Measurements from ENCODE around the gene CHST1.

Gene CHST1

DNA sequence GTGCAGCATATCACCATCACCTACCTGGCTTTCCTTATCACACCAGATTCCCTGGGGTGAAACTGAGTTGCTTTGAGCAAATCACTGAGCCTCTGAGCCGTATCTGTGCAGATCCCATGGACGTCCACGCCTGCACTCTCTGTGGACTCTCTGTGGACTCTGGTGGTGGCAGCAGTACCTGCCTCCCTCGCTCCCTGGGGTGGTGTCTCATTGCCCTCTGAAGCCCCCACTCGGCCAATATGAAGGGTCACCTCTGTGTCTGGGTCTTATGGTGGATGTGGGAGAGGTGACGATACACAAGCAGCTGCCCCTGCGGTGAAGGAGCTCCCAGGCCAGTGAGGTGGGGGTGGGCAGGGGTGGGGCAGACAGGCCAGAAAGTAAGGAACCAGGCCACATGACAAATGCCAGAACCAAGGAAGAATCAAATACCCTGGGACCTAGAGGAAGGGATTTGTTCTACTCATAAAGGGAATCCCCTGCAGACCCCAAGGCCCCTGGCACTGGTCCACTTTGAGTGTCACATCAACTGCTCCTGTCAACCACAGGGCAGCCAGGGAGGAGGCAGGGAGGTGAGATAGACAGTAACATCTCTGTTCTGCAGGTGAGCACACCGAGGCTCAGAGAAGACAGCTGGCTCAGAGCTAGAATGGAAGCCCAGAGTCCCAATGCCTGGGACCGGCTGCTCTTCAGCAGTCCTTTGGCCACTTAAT lies 9.2 kb upstream of the CHST1 start:
- no peak for DNase-seq (ENCODE audit: low read depth)

DNA sequence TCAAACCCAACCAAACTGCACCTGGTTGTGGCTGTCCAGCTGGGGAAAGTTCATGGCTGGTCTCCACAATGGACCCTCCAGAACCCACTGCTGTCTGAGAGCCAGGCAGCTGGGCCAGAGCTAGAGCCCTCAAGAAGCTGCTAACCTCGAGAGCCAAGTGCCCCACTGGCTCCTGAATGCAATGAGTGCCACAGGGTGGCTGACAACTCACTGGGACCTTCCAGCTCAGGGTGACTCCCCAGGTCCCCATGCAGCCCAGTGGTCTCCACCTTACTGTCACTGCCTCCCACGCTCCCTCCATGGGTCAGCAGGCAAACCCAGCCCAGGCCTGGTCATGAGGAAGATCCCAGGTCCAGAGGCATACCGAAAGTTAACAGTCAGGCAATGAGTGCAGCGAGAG lies 8.0 kb upstream of the CHST1 start:
- DNase-seq (ENCODE audit: low read depth) = no peak

DNA sequence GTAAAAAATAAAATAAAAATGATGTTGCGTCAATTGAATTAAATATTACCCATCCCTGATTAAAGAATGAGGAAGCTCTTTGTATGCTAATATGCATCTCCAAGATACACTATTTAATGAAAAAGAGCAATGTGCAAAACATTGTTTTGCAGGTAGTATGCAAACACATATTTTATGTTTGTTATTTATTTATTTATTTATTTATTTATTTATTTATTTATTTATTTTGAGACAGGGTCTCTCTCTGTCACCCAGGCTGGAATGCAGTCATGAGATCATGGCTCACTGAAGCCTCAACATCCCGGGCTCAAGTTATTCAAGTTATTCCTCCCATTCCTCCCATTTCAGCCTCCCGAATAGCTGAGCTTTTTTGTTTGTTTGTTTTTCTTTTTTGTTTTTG lies 7.2 kb upstream of the CHST1 start:
- DNase-seq (ENCODE audit: low read depth) = no peak

DNA sequence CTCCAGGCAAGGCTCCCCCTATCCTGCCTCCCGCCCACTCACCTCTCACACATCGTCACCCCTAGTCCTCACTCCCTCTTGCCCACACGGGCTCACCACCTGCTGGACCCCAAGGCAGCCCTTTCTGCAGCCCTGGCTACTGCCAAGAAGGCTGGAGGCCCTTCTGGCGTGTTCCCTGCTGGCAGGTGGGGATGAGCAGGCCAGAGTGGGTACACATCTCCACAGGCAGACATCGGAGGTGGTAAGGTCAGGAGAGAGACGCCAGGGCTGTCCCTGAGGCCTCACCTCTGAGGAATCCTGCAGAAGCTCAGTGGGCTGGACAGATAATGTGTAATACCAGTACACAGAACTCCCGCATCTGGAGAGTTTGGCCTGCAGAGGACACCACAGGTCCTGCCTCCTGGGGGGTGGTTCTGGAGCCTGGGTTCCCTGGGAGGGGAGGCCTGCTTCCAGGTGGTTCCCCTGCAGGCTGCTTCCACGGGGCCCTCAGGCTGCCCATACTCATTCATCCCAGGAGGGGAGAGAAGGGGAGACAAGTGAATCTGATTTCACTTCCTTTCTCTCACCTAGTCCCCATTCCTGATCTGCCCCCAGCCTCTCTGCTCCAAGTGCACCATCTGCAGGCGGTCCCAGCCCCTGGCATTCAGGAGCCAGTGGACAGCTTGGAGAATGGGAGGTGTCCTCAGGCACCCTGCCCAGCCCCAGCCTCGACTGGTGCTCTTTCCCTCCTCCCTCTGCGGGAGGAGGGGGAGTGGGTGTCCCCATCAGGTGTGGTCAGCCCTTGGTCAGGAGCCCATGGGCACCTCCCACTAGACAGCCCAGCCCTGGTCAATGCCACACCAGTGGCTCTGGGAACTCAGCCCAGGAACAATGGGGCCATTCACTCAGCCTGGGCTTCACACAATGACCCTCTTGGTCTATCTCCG lies 6.1 kb upstream of the CHST1 start:
- DNase-seq (ENCODE audit: low read depth) = no peak

DNA sequence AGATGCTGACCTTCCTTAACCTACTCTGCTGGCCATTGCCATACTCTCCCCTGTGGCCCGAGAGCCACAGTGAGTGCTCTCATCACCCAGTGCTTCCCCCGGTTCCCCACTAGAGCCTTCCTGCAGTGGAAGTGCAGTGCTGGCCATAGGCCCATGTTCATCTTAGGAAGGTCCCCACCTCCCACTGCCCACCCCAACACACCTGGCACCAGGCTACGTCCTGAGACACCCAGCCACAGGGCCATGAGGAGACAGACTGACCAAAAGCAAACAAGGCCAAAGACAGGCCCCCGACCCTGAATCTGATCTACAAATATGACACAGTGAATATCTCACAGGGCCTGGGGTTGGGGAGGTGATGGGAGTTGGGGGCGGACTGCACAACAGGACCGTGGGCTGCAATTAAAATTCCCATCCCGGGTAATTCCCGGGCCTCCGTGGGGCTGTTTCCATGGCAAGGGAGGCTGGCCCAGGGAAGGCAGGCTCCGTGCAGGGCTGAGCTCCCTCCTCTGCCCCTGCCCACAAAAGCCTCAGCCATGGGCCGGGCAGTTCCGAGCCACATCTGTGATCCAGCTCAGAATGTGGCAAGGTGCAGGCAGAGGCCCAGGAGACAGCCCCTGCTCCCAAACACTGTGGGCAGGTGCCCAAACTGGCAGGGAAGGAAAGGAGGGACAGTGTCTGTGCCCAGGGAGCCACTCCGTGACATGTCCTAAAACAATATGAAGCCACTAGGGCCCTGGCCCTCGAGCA lies 5.1 kb upstream of the CHST1 start:
- no peak for DNase-seq (ENCODE audit: low read depth)

DNA sequence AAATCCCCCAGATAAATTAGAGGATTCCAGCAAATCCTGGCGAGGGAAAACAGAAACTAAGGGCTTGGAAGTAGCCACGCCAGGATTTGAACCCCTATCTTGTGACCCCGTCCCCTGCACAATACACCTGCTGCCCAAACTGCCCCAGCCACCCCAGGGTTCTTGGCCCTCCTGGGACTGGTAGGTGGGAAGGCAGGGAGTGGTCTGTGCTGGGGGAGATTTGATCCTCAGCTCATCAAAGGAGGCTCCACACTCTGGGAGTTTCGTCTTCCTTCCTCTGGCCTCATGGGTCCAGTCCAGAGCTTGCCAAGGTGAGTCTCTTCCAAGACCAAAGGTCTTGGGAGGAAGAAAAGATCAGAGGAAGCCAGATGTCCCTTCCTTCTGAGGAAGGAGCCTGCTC lies 4.5 kb upstream of the CHST1 start:
- no peak for DNase-seq (ENCODE audit: low read depth)

DNA sequence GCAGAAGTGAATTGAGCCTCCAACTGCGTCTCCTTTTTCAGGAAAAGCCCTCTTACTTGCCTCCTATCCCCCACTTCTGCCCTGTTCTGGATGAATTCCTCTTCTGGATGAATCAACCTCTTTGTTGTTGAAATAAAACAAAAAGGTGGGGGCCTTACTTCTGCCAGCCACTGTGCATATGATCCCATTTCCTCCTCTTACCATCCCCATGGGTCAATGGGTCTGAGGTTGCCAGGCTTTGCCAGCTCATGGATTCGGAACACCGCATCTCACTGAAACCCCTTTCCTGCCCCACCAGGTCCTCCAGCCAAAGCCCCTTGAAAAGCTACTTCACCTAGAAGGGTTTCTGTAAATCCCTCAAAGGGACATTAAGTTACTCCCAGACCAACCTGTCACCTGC lies 3.7 kb upstream of the CHST1 start:
- DNase-seq (ENCODE audit: low read depth) = no peak

DNA sequence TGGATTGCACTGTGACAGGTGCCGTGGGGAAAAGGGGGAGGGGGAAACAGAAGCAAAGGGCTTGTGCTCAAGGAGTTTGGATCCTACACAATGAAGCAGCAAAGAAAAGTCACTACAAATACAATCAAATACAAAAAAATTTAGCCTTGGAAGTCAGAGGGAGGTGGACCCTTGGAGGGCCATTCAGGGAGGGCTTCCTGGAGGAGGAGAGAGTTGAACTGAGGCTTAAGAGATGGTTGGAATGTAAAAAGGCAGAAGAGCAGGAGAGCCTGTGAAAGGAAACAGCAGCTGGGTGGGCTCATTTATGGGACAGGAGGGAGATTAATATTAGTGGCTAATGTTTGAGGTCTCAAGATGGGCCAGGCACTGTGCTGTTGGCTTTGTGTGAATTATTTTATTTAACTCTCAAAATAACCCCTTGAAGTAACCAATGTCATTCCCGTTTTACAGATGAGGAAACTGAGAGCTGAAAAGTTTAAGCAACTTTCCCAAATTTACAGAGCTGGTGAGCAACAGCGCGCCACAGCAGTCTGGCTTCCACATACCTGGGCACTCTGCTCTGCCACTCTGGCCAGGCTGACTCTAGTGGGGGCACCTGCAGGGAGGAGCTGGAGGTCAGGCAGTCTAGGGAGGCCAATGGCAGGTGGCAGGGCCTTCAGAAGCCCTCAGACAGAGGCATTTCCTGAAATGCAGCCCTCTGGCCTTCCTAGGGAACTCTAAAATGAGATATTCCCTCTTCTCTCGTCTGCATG lies 2.7 kb upstream of the CHST1 start:
- no peak for DNase-seq (ENCODE audit: low read depth)

DNA sequence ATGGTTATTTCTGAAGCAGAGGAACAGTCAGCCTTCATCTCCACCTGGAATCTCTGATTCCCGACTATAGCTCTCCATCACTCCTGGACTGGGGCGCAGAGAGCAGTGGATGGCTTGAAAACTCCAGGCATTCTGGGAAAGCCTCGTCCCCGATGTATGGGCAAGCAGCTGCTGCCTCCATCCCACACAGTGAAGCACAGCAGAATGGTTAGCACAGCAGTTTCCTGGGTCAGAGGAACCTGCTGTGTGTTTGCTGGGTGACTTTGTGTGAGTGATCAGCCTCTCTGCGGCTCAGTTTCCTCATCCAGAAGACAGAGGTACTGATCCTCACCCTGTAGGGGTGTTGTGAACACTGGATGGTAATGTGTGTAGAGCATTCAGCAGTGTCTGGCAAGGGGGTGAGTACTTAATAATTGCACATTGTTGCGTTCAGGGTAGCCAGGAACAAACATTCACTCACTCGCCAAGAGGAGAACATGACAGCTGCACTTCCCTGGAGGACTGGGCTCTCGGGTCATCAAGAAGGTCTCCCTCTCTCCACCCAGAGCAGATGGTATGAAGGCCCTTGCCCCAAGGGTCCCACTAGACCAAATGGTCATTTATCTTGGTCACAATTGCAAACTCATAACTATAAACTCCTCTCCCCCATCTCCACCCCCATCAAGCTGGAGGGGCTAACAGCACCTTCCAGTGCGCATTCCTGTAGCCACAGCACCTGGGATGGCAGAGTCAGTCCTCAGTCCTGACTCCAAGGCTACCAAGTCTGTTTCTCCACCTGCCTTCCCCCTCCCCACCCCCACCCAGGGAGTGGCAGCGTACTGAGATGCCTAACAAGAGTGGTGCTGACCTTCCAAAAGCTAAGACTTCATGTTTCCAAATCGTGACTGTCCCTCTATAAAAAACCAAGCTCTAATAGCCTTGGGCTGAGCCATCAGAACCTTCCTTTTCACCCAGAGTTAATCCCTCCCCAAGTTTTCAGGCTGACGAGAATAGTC lies 1.5 kb upstream of the CHST1 start:
- no peak for DNase-seq (ENCODE audit: low read depth)

DNA sequence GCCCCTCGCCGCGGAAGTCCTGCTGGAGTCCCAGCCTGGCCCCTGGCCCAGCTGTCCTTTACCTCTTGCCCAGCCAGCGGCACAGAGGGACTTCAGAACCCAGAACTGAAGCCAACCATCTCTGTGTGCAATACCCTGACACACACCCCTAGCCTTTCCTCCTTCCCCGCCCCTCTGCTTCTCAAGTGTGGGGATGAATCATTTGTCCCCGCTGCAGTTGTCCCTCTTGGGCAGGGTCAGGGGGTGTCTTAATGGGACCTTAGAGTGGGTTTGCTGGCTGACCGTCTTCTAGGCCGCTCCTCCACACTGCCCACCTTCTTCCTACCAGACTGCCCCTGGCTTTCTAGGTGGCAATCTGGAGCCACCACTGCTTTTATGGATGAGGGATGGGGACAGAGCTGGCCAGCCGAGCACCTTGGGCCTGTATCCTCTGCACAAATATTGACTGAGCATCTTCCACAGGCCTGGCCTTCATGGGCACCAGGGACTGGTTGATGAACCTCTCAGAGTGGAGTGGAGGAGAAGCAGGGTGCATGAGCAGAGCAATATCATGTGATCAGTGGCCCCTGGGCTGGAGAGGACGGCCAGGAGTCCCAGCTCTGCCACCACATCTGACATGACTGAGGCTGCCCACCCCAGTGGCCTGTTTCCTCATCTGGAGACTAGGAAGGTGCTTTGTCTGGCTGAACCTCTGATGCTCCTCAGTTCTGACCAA lies 668 bp upstream of the CHST1 start:
- DNase-seq (ENCODE audit: low read depth) = no peak

DNA sequence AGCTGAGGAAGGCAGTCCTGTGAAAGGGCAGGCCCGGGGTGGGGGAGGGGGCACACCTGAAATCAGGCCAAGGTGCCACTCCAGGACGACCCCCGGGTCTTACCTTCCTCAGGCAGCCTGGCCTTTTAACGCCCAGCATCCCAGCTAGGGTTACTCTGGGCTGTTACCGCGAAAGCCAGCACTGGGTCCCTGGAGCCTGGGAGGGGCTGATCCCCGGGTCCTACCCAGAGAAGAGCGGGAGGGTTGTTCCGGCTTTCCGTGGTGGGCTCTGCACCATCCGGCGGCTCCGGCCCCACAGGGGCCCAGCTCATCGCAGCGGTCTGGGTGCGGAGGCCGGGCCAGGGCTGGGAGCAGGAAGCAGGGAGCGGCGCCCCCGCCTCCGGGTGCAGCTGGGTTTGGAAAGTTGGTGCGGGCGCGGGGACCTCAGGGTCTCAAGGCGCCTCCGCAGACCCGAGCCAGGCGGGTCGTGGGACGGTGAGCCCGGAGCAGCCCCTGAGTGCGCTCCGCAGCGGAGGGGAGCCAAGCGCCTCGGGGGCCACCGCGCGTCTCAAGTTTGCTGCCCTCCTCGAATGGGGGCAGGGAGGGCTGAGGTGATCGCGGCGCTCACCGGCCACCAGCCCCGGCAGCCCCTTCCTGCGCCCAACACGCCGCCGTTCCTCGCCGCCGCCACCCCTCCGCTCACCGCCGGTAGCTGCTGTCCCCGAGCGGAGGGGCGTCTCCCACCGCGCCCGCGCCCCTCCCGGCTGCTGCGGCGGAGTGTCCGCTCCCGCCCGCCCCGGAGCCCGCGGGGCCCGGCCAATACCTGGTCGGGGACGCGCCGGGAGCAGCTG lies 831 bp downstream of the CHST1 start:
- no peak for DNase-seq (ENCODE audit: low read depth)

DNA sequence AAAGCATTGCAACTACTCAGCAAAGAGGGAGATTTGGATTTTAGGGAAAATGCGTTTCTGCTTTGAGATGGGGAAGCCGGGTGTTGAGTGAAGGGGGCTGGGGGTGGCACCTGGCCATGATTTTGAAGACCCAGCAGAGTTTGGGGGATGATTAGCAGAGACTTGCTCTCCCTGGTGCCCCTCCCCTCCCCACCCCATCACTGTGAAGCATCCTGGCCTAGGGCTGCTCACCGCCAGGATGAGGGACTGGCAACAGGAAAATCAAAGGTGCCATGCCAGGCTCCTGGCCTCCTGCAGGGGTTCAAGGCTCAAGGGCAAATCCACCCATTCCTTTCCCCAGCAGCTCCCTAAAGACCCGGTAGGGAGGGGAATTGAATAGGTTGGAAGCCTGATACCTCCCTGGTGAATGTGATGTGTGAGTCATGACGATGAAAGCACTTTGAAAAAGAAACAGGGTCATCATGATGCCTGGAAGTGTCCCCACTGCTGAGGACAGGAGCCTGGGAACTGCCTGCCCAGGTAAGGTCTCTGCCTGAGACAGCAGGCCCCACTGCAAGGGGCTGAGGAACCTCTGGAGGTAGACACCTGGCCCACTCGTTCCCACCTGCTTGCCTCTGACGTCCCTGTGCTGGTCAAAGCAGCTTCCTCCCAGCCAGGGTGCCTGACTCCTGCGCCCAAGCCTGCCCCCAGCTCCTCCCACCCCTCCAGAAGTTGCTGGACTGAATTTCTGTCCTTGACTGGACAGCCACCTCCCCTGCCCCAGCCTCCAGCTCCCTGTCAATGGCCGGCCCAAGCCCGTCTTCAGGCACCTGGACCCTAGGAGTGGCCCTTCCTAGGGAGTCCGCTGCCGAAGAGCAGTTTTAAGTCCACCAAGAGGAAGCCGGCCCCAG lies 1.7 kb downstream of the CHST1 start:
- DNase-seq (ENCODE audit: low read depth) = no peak

DNA sequence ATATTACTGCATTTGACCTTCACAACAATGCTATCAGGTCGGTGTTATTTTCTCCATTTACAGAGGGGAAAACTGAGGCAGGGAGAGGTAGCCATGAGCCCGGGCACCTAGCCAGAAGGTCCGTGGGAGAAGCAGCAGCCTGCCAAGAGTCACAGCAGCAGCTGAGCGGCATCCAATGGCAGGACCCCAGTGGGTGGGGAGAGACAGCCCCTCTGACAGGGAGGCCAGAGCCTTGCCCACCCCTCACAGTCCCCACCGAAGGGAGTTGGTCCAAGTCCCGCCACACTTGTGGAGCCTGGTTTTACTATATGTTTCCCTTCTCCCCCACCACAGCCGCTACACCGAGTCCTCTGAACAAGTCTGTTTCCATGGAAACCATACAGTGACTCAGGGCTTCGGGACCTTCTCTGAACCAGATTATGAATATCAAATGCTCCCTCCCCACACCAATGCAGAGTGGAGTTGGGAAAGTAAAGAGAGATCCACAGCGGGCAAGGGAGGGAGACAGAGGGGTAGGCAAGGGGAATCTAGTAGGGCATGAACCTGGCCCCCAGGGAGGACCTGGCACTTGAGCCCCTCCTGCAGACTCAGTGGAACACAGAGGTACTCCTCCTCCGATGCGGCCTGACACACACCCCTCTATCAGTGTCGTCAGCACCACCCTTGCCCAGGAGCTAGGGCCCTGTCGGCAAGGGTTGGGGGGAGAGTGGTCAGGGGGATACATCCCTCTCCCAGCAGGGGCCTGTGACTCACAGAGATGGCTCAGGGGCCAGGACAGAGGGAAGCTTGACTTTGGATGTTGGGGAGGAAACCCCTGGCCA lies 2.5 kb downstream of the CHST1 start:
- DNase-seq (ENCODE audit: low read depth) = peak; percentile 79

DNA sequence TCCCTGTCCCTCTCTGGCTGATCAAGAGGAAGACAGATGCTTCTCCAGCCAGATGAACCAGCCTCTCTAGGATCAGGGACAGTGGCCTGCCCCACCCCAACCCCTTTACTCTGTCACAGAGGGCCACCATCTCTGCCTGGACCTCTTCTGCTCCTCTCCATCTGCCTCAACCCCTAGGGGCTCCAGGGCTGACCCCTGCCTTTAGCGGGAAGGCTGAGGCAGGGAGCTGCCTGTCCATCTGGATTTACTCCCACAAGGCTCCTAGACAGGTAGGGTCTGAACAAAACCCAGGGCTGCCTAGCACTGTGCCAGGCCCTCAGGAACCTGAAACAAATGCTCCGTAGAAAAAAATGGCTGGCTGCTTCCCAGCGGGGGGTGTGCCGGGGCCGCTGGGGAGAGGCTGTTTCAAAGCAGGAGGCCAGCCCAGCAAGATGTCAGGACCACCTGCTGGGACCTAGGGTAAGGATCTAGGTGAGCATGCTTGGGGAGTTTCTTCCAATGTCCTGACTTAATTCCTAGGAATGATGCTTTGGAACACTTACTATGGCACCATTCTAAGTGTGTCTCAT lies 3.2 kb downstream of the CHST1 start:
- no peak for DNase-seq (ENCODE audit: low read depth)

DNA sequence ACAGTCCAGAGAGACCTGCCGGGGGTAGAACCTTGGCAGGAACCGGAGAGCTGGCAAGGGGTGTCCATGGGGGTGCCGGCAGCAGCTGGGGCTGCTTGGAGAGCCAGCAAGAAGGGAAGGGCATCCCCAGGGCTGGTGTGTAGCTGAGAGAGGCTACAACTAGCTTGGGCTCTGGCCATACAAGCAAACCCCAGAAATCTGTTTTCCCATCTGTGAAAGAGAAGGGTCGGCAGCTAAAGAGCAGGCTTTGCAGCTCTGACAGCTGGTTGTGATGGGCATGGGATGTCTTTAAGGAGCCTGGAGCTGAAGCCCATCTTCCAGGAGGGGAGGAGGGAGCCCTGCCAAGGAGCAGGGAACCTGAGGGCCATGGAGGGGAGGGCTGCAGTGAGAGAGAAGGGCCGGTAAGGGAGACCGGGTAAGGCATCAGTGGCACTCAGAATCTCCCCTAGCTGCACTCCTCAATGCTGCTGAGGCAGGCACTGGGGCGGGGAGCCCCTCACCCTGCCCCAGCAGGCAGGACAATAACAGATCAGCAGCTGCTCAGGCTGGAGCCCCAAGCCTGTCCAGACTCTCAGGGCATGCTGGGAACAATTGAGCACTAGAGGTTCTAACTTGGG lies 3.9 kb downstream of the CHST1 start:
- no peak for DNase-seq (ENCODE audit: low read depth)

DNA sequence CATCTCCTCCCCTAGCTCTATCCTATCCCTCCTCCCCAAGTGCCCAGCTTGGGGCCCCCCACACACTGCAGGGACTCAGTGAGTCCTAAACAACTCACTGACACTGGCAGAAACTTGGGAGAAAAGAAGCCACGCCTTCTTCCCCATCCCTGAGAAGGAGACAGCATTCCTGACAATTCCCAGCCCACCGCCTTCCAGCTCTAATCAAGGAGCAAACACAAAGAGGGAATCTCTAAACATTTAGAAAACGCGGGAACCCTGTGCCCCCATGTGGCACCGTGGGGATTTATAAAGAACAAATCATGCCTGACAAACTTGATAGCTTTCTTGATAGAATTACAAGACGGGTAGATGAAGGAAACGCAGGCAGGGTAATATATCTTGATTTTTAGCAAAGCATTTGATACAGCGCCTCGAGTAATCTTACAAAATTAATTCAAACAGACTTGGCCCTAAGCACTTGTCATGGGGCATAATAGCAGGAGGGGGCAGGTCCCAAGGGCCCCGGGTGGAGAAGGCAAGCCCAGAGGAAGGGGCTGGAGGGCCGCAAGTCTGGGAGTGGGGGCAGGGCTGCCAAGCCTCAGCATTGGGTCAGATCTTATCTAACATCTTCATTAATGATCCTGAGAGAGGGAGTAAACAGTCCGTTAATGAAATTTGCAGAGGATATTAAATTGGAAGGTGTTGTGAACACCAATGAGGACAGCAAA lies 4.5 kb downstream of the CHST1 start:
- DNase-seq (ENCODE audit: low read depth) = no peak

Data from HS-5 (cell line).